ENCODE results near the gene KCNT1.
A peak's percentile ranks its signal among the peaks of the same experiment; 100 is the strongest.

KCNT1 gene

GRCh38 chr9:135787317-135787716 is 85.3 kb downstream of the KCNT1 start:
- no peak for DNase-seq

GRCh38 chr9:135787776-135788575 is 86.0 kb downstream of the KCNT1 start:
- DNase-seq = no peak

- DNase-seq = no peak
These were observed 86.8 kb downstream of the KCNT1 start for GRCh38 chr9:135788576-135789300.

- no peak for DNase-seq
These were observed 87.9 kb downstream of the KCNT1 start for GRCh38 chr9:135789838-135790291.

GRCh38 chr9:135790356-135790755 is 88.4 kb downstream of the KCNT1 start:
- DNase-seq = no peak

GRCh38 chr9:135790850-135791249 is 88.9 kb downstream of the KCNT1 start:
- no peak for DNase-seq

GRCh38 chr9:135791431-135792267 is 89.7 kb downstream of the KCNT1 start:
- no peak for DNase-seq

DNA sequence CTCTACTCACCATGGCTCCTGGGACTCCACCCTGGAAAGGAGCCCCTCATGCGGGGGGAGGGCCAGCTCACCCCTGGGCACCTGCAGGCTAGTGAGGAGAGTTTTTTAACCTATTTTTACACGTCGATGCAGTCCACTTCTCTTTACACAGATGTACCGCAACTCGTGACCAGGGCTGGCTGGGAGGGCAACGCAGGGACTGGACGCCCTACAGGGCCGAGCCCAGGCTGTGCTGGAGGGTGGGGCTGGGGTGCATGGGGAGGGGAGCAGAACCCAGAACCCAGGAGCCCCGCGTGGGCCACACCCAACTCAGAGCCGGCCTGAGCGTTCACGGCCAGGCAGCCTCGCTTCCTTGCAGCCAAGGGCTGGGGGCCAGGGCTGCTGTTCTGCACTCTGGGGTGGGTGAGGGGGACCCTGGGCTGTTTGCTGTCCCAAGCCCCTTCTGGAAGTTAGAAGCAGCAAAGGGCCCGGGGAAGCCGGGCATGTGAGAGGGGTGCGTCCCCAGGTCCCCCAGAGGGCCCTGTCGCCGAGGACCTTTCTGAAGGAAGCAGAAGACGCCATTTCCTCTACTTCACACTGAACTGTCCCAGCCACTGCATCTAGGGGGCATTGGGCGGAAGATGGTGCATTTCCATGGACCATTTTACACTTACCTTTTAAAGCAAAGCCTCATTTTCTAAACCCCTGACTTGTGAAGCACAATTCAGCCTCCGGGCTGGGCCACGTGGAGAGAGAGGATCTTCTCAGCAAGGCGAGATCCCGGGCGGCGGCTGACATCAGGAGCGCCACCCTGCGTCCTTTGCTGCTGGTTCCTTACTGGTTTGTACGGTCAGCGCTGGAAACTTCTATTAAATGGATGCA is 90.5 kb downstream of the KCNT1 start:
- no peak for DNase-seq

DNA sequence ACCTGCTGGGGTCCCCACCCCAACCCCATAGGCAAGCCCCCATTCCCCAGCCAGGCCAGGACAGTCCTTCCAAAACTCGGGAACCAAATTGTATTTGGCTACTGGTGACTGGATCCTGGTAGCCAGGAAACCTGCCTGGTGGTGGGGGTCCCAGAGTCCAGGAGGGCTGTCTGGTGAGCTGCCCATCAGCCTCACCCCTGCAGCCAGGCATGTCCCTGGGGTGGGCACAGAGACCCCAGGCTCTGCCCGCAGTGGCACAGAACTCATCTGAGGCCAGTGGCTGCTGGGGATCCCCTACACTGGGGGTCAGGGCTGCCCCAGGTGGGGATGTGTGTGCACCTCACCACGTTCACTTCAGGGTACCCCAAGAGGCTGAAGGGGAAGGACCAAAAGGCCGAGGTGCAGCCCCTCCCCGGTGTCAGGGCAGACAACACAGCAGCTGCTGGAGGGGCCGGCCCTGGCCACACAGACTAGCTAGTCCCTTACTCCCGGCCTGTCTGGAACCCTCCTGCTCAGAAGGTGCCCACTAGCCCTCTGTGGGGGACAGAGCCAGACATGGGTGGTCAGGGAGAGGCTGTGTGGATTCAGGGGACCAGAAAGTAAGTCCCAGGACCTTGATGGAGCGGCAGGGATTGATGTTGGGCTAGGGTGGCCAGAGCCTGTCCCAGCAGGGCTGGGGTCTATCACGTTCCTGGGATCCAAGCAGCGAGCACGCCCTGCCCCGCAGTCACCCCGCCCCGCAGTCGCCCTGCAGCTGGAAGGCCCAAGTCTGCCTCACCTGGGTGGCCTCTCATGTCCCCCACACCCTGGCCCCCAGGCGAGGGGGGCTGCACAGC is 91.5 kb downstream of the KCNT1 start:
- DNase-seq = no peak

GRCh38 chr9:135794057-135794335 is 92.0 kb downstream of the KCNT1 start:
- no peak for DNase-seq

DNA sequence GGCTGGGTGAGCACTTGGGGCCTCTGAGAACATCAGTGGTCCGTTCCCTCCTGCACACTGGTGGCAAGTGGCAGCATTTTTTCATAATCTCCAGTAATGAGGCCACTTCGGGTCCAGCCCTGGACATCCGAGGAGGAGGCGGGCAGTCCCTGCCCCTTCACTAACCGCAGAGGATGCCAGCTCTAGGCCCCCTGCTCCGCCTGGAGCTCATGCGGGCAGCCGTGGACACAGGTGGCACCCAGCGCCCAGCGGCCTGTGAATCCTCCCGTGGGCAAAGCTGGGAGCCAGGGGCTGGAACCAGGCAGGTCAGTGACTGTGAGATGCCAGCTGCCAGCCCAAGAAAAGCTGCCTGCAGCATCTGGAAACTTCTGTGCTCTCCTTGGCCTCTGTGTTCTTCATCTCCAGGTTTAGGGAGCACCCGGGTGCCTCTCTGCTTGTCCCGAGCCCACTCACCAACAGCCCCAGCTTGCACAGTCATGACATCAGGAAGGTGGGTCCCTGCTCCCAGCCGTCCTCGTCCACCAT is 92.4 kb downstream of the KCNT1 start:
- no peak for DNase-seq

DNA sequence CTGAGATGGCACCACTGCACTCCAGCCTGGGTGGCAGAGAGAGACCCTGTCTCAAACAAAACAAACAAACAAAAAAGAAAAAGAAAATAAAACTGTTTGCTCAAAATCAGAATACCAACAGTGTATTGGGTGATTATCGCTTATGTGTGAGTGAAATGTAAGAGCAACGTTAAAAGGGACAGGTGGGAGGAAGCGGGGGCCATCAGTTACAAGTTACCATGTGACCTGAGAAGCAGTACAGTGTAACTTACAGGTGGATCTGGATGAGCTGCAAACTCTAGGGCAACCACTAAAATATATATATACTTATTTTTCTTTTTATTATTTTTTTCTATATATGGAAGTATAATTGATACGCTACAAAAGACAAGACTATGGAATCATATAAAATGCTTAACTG is 93.4 kb downstream of the KCNT1 start:
- DNase-seq = no peak

DNA sequence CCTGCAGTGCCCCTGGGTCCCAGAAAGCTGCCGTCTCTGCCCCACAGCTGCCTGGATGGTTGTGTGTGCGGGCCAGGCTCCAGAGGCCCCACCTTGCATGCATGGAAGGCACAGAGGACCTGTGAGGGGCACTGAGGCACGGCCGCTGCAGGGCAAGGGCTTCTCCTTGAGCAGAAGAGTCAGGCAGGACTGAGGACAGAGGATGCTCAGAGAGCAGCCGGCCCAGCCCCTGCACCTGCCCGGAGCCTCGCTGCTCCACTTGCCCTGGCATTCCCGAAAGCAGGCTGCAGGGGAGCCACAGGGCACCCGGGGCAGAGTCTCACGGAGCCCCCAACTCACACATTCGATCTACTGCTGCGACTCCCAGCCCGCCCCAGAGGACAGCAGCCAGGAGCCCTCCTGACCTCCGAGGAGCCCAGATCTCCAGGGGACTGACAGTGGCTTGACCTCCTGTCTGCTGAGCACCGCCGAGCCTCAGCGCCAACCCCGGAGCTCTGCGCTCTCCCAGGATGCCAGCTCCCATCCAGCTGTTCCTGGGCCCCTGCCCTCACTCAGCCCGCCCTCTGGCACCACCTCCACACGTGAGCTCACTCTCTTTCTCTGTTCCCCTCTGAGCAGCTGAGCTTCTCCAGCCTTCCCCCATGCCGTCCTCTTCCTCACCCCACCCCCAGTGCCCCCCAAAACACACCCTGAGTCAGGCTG is 95.0 kb downstream of the KCNT1 start:
- DNase-seq = no peak

DNA sequence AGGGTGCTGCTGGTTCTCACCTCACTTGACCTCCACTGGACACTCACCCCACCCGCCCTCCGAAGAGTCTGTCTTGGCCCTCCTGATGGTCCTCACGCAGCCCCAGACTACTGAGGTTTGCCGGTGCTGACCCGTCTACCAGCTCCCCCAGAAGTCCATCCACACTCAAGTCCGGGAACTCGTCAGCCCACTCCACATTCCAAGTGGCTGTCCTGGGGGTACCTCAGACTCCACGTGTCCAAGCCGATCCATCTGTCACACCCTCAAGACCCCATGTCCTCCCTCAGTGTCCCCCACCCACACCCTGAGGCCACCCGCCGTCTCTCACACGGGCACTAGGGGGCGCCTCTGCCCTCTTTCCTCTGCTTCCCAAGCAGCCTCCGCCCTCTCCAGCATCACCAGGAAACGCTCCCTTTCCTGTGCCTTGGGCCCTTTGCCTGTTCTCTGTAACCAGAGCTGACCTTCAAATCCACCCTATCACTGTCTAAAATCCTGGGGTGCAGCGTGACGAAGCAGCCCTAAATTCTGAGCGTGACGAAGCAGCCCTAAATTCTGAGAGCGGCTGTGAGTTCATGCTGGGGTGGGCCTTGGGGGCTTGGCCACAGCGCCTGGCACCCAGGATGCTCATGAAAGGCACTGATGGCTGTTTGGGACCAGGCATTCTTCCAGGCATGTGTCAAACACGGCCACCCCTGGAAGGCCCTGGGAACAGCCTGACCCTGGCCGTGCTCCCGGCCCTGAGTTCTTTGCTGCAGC is 95.7 kb downstream of the KCNT1 start:
- peak; percentile 12 to 27 for DNase-seq

DNA sequence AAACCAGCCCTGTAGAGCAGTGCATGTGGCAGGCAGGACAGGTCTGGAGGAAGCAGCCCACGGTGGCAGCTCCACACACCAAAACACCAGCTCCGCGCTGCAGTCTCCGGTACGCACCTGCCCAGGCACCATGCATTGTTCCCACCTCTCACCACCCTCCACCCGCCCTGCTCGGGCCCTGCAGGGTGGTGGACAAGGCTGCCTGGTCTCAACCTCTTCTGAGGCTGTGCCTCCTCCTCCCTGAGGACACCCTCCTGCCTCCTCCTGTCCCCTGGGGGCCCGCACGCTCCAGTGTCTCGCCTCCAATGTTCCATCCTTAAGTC is 96.2 kb downstream of the KCNT1 start:
- DNase-seq = no peak

- no peak for DNase-seq
These were observed 97.3 kb downstream of the KCNT1 start for GRCh38 chr9:135799261-135799660.

GRCh38 chr9:135801070-135801469 is 99.1 kb downstream of the KCNT1 start:
- DNase-seq = no peak

GRCh38 chr9:135802876-135803419 is 101.0 kb downstream of the KCNT1 start:
- no peak for DNase-seq

DNA sequence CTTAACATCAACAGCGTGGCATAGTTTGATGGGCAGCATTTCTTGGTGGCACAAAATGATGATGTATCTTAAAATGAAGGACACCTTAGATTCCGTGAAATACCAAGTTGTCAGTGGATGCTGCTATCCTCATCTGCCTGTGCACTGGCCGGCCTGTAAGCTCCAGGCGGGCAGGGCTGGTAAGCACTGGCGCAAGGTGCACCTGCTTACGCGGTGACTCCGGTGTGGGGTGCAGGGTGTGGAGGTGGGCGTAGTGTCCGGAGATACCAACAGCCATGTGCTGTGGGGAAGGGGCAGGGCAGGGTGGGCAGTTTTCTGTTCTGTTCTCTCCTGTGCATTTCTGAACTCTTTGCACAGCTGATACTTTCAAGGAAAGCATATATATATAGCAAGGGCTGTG is 101.5 kb downstream of the KCNT1 start:
- DNase-seq = no peak
